GM19463 (cell line): ENCODE data around the gene ATP5F1D.

Source experiments
- ATAC-seq: cut with Tn5 transposase; IDR thresholded peaks from one replicate; pipeline ENCODE4 v1.9.1; 2021; ENCODE audit warnings: mild to moderate bottlenecking, moderate library complexity; ENCODE audit not compliant: unreplicated experiment

ATP5F1D gene

DNA sequence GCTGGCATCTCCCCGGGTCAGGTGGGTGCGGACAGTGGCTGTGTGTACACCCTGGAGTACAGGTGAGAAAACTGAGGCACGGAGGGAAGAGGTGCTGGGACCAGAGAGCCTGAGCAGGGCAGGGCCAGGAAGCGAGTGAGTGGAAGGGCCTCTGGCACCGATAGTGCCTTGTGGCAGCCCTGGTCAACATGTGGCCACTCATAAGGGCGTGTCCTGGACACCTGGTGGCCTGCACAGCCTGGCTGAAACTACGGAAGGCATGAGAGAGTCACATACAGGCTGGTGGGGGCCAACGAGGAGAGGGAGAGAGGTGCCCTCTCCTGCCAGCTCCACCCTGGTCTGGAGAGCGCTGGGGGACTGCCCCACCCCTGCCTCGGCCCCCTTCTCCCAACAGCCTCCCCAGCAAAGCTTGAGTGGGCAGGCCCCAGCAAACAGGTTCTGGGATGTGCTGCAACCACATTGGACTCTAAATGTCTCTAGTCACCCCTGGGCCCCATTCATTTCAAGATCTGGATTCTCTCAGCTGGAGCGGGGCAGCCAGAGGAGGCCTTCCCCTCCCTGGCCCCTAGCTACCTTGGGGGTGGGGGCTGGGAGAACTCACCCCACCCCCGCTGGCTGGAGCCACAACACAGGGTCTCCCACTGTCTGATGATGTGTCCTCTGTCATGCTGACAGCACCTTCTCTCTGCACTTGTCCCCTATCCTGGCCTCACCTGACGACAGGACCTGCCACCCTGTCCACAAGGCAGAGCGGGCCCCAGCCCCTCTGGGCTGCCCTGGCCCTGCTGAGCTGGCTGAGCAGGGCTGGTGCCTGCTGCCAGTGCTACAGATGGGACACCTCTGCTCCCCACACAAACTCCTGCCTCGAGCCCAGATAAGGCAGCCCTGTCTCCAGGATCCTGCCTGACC, 9.6 kb upstream of the ATP5F1D start:
- no peak for ATAC-seq

- no peak for ATAC-seq
Measured at GRCh38 chr19:1232652-1233072, 8.9 kb upstream of the ATP5F1D start.

DNA sequence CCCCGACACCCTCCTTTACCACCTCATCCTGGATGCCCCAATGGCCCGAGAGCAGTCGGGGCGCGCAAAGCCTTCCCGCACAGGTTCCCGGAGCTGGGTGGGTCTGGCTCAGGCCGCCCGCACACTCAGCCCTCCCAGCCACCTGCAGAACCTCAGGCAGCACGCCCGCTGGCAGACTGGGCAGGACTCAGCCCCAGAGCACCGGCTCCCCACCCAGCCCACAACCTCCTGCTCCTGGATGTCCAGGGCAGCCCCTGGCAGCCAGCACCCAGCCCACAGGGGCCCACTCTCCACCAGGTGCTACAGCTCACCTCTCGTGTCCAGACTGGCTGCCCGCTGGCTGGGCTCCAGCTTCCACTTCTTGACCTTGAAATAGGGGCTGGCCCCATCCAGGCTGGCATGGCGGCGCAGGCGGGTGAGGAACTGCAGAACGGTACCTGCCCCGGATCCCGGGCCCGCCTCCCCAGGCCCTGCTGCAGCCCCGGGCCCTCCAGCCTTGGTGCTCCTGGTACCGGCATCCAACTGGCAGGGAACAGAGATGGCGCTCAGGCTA, 8.4 kb upstream of the ATP5F1D start:
- no peak for ATAC-seq

GRCh38 chr19:1234051-1234954, 7.2 kb upstream of the ATP5F1D start:
- no peak for ATAC-seq

DNA sequence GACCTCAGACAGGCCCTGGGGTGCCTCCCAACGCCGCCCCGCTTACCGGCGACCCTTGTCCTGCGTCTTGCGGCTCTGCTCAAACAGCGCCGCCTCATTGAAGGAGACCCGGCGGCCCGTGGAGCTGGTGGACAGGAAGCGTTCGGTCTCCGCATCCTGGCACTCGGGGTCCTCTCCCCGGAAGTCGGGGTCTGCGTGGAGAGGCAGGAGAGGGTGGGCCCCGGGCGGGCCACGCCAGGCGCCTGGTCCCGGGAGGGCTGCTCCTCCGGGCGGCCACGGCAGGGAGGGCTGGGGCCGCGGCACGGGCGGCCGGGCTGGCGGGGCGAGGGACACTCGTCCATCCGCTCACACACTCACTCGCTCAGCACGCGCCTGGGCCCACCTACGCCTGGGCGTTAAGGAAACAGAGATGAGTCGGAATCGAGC, 6.6 kb upstream of the ATP5F1D start:
- no peak for ATAC-seq

- ATAC-seq = no peak
Measured at GRCh38 chr19:1235625-1236538, 5.7 kb upstream of the ATP5F1D start.

GRCh38 chr19:1236576-1236975, 5.0 kb upstream of the ATP5F1D start:
- no peak for ATAC-seq

- ATAC-seq = no peak
Measured at GRCh38 chr19:1237027-1237659, 4.4 kb upstream of the ATP5F1D start.

DNA sequence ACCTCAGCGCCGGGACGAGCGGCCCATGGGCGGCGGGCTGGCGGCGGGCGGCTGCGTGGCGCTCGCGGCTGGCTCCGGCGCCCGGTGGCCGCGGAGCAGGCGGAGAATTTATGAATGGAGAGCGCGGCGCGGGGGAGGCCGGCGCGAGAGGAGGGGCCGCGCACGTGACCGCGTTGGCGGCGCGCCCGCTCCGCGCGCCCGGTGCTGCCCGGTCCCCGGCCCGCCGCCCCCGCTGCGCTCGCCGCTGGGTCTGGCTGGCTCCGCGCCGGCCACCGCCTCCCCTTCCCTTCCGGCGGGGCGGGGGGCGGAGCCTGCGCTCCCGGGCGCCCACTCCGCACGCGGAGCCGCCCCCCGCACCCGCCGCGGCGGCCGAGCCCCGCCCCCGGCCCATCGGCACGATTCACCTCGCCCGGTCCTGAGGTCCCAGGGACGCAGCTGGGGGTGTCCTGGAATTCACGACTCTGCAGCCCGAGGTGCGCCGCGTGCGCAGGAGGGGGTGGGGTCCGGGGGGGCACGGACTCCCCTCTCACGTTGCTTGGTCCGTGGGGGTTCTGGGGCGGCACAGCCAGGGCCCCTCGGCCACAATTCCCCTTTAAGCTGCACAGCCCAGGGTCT, 3.7 kb upstream of the ATP5F1D start, which contains the start of gene CBARP:
TSS of gene CBARP (minus strand) at position 252 of the 615 bp plus-strand sequence. CDS start 1,905 bp downstream, outside the sequence.
- no peak for ATAC-seq

- ATAC-seq = no peak
Measured at GRCh38 chr19:1238369-1239303, 2.9 kb upstream of the ATP5F1D start.

GRCh38 chr19:1239420-1239795, 2.1 kb upstream of the ATP5F1D start:
- ATAC-seq = no peak

GRCh38 chr19:1239796-1240737, 1.5 kb upstream of the ATP5F1D start:
- ATAC-seq = peak; percentile 36

DNA sequence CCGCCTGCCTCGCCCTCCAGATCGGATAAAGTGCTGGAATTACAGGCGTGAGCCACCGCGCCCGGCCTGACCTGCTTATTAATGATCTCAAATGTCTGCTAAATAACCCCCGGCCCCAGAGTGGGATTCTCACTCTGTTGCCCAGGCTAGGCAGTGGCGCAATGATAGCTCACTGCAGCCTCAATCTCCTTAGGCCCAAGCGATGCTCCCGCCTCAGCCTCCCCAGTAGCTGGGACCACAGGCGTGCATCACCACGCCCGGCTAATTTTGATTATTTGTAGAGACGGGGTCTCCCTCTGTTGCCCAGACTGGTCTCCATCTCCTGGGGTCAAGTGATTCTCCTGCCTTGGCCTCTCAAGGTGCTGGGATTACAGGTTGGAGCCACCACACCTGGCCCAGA, 626 bp upstream of the ATP5F1D start:
- no peak for ATAC-seq

DNA sequence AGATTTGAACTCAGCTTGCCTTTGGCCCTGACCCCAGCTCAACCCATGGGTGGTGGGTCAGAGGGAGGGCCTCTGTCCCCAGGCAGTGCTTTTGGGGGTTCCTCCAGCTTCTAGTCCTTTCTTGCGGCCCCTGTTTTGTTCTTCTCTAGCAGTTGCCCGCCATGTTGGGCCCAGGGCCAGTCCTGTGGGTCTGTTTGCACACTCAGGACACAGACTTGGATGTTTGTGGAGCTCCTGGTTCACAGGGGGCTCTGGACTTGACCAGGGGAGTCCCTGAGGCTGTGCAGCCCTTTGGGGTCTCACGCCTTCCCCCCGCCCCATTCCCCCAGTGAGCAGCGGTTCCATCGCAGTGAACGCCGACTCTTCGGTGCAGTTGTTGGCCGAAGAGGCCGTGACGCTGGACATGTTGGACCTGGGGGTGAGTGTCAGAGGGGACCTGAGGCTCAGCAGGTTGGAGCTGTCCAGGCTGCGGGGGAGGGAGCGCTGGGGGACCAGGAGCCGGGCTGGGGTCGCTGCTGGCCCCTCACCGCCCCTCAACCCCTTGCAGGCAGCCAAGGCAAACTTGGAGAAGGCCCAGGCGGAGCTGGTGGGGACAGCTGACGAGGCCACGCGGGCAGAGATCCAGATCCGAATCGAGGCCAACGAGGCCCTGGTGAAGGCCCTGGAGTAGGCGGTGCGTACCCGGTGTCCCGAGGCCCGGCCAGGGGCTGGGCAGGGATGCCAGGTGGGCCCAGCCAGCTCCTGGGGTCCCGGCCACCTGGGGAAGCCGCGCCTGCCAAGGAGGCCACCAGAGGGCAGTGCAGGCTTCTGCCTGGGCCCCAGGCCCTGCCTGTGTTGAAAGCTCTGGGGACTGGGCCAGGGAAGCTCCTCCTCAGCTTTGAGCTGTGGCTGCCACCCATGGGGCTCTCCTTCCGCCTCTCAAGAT, 2.5 kb downstream of the ATP5F1D start:
- ATAC-seq = no peak

DNA sequence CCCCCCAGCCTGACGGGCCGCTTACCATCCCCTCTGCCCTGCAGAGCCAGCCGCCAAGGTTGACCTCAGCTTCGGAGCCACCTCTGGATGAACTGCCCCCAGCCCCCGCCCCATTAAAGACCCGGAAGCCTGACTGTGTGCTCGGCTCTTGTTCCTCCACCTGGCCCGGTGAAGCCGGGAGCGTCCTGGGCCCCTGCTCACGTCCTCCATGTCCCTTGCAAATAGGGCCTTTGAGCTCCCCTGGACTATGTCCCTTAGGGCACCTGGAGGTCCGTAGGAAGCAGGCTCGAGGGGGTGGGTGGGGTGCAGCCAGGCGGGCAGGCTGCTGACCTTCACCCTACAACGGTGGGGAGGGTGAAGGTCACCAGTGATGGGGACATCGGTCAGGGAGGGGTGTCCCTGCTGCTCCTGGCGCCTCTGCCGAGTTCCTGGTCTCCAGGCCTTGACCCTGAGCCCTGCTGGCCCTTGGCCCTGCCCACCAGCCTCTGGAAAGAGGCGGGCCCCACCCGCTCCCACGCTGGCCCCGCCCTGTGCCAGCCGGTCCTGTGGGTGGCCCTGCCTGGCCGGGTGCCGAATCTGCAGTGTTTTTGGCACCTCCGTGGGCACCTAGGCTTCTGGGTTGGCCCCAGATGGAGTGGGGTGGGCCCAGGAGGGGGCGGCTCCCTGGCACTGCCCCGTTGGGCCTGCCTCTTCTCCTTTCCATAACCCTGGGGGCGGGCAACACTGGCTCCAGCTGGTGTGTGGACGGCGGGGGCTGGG, 3.3 kb downstream of the ATP5F1D start:
- no peak for ATAC-seq
